Fibroblast of peridontal ligament (primary cell): ENCODE data around the gene MMAB.
"Not testable (repeated sequence)": the region's sequence is repeated elsewhere in the genome, so short reads cannot be mapped to it uniquely, and the experiment has no call there.

Source experiments
- DNase-seq: peaks from one replicate; pipeline ENCODE4 v3.0.0-alpha.2; 2010; ENCODE audit errors: extremely low read depth

The MMAB gene

GRCh38 chr12:109602132-109602531 lies 28.8 kb upstream of the MMAB start:
- DNase-seq = not testable (repeated sequence)

GRCh38 chr12:109601557-109601956 lies 28.3 kb upstream of the MMAB start:
- no peak for DNase-seq

GRCh38 chr12:109600995-109601394 lies 27.7 kb upstream of the MMAB start:
- no peak for DNase-seq

- no peak for DNase-seq
These were observed 27.2 kb upstream of the MMAB start for GRCh38 chr12:109600481-109600880.

- DNase-seq = no peak
These were observed 25.8 kb upstream of the MMAB start for GRCh38 chr12:109599087-109599486.

GRCh38 chr12:109598428-109598854 lies 25.1 kb upstream of the MMAB start:
- DNase-seq = no peak

GRCh38 chr12:109597795-109598427 lies 24.6 kb upstream of the MMAB start:
- DNase-seq = peak; percentile 76

- no peak for DNase-seq
These were observed 24.1 kb upstream of the MMAB start for GRCh38 chr12:109597414-109597794.

GRCh38 chr12:109596418-109597244 lies 23.3 kb upstream of the MMAB start:
- no peak for DNase-seq

- DNase-seq = no peak
These were observed 22.1 kb upstream of the MMAB start for GRCh38 chr12:109595321-109595902.

- DNase-seq = no peak
These were observed 21.4 kb upstream of the MMAB start for GRCh38 chr12:109594556-109595317.

GRCh38 chr12:109592905-109593272 lies 19.6 kb upstream of the MMAB start:
- DNase-seq = no peak

GRCh38 chr12:109592195-109592904 lies 19.0 kb upstream of the MMAB start:
- DNase-seq = no peak

GRCh38 chr12:109591041-109591440 lies 17.7 kb upstream of the MMAB start:
- no peak for DNase-seq

- DNase-seq = no peak
These were observed 17.3 kb upstream of the MMAB start for GRCh38 chr12:109590566-109590965.

- DNase-seq = no peak
These were observed 16.5 kb upstream of the MMAB start for GRCh38 chr12:109589691-109590245.

- DNase-seq = no peak
These were observed 15.9 kb upstream of the MMAB start for GRCh38 chr12:109589240-109589590.

- DNase-seq = no peak
These were observed 15.3 kb upstream of the MMAB start for GRCh38 chr12:109588461-109589239.

GRCh38 chr12:109587921-109588320 lies 14.6 kb upstream of the MMAB start:
- DNase-seq = no peak
